GM23338 (cell line): ENCODE results near the gene TLR7. TPM values are rescaled to one million over a fixed set of nuclear protein-coding genes. Genes with fewer than 3 reads are reported as not detected.

Experiments used
- ATAC-seq: fragments of 200-7000 bp; cut with Tn5 transposase; 3 replicates; pipeline ENCODE4 v1.9.1; 2020
- DNase-seq: peaks from one replicate; pipeline ENCODE4 v3.0.0-alpha.2; 2015; ENCODE audit warnings: low spot score
- H2AFZ ChIP-seq: fragments of 200-600 bp; sonication (generic); 2 replicates; pipeline ENCODE4 v1.8.0; 2016; ENCODE audit warnings: antibody characterized with exemption, mild to moderate bottlenecking, moderate library complexity
- H3F3A ChIP-seq: fragments of 200-600 bp; sonication (generic); replicated peaks from 2 replicates; pipeline ENCODE4 v1.8.0; 2017; ENCODE audit warnings: antibody characterized with exemption, mixed run types, low read depth
- H3K27ac ChIP-seq: fragments of 200-600 bp; sonication (generic); 2 replicates; pipeline ENCODE4 v1.6.1; 2016; ENCODE audit warnings: low read depth
- H3K27me3 ChIP-seq: fragments of 200-600 bp; sonication (generic); 2 replicates; pipeline ENCODE4 v1.8.0; 2016; ENCODE audit warnings: mild to moderate bottlenecking, mixed run types, moderate library complexity; ENCODE audit not compliant: insufficient read depth
- H3K36me3 ChIP-seq: fragments of 200-600 bp; sonication (generic); 2 replicates; pipeline ENCODE4 v1.8.0; 2016; ENCODE audit warnings: mild to moderate bottlenecking; ENCODE audit not compliant: insufficient read depth
- H3K4me1 ChIP-seq: fragments of 200-600 bp; sonication (generic); 2 replicates; pipeline ENCODE4 v1.8.0; 2016; ENCODE audit warnings: mild to moderate bottlenecking, moderate library complexity; ENCODE audit not compliant: insufficient read depth
- H3K4me2 ChIP-seq: fragments of 200-600 bp; sonication (generic); 2 replicates; pipeline ENCODE4 v1.7.1; 2017; ENCODE audit warnings: mixed run types
- H3K4me3 ChIP-seq: fragments of 200-600 bp; sonication (generic); 2 replicates; pipeline ENCODE4 v1.6.1; 2016; ENCODE audit warnings: mixed run types
- H3K79me2 ChIP-seq: fragments of 200-600 bp; sonication (generic); replicated peaks from 2 replicates; pipeline ENCODE4 v1.8.0; 2017; ENCODE audit warnings: mild to moderate bottlenecking; ENCODE audit not compliant: insufficient read depth
- H3K9me2 ChIP-seq: fragments of 200-600 bp; sonication (generic); 2 replicates; pipeline ENCODE4 v1.8.0; 2017; ENCODE audit not compliant: insufficient read depth
- H4K20me1 ChIP-seq: fragments of 200-600 bp; sonication (generic); replicated peaks from 2 replicates; pipeline ENCODE4 v1.8.0; 2017; ENCODE audit warnings: mild to moderate bottlenecking; ENCODE audit not compliant: insufficient read depth
- H3K27ac Mint-ChIP-seq: 2 replicates; pipeline ENCODE4 v1.8.0; 2020; ENCODE audit warnings: inconsistent platforms, mild to moderate bottlenecking, moderate library complexity, mixed read lengths
- H3K27me3 Mint-ChIP-seq: 3 replicates; pipeline ENCODE4 v1.8.0; 2022; ENCODE audit warnings: low read depth, mild to moderate bottlenecking, moderate library complexity, mixed read lengths, inconsistent platforms; ENCODE audit not compliant: insufficient read depth, poor library complexity
- H3K36me3 Mint-ChIP-seq: 3 replicates; pipeline ENCODE4 v1.8.0; 2021; ENCODE audit warnings: low read depth, mild to moderate bottlenecking, inconsistent platforms, moderate library complexity, mixed read lengths
- H3K4me1 Mint-ChIP-seq: 3 replicates; pipeline ENCODE4 v1.8.0; 2020; ENCODE audit warnings: mild to moderate bottlenecking, inconsistent platforms, mixed read lengths
- H3K4me3 Mint-ChIP-seq: 3 replicates; pipeline ENCODE4 v1.8.0; 2021; ENCODE audit warnings: moderate library complexity, mild to moderate bottlenecking, inconsistent platforms, mixed read lengths
- H3K9me3 Mint-ChIP-seq: 3 replicates; pipeline ENCODE4 v1.8.0; 2020; ENCODE audit warnings: moderate library complexity, mild to moderate bottlenecking, inconsistent platforms, mixed read lengths
- CREB1 ChIP-seq: fragments of 250-450 bp; sonication (Bioruptor Pico); IDR thresholded peaks from 2 replicates; pipeline ENCODE4 v1.5.0; 2020; ENCODE audit warnings: low read depth, mild to moderate bottlenecking, moderate library complexity
- JUNB ChIP-seq: IDR thresholded peaks from one replicate; pipeline ENCODE4 v1.6.1; 2016; ENCODE audit warnings: antibody characterized with exemption; ENCODE audit not compliant: unreplicated experiment
- REST ChIP-seq: IDR thresholded peaks from one replicate; pipeline ENCODE4 v1.6.1; 2018; ENCODE audit warnings: antibody characterized with exemption; ENCODE audit not compliant: unreplicated experiment
- STAT1 ChIP-seq: IDR thresholded peaks from one replicate; pipeline ENCODE4 v1.6.1; 2016; ENCODE audit warnings: antibody characterized with exemption; ENCODE audit not compliant: unreplicated experiment
- ZNF114 ChIP-seq: fragments of 250-450 bp; sonication (Bioruptor Pico); IDR thresholded peaks from 2 replicates; pipeline ENCODE4 v1.5.0; 2020; ENCODE audit warnings: mild to moderate bottlenecking, moderate library complexity
- ZNF331 ChIP-seq: fragments of 250-450 bp; sonication (Bioruptor Pico); IDR thresholded peaks from 2 replicates; pipeline ENCODE4 v1.5.0; 2020; ENCODE audit warnings: low read depth, mild to moderate bottlenecking, moderate library complexity
- ZNF462 ChIP-seq: fragments of 250-450 bp; sonication (Bioruptor Pico); IDR thresholded peaks from 2 replicates; pipeline ENCODE4 v1.5.0; 2020; ENCODE audit warnings: mild to moderate bottlenecking, moderate library complexity
- polyA plus RNA-seq: library from polyadenylated mRNA; unstranded; fragments of >200 nt; fragmentation: Nextera tagmentation; extraction: Ambion mirVana; gene quantifications from 2 replicates; pipeline ENCODE4 v1.2.1, GENCODE V29; 2016
- total RNA-seq: library from RNA; depleted of rRNA; stranded (reverse); fragments of >200 nt; shearing (Covaris generic); gene quantifications from 2 replicates; pipeline ENCODE4 v1.2.3, GENCODE V29; 2014

TLR7 gene
- total and polyA plus RNA-seq, 2 experiments from 2014 or later: not detected

GRCh38 chrX:12887767-12888166, 20.9 kb downstream of the TLR7 start:
- no peaks in the 10 kb centered on the region for H3K9me2 ChIP-seq
- no peaks in the 10 kb centered on the region for H3K9me3 Mint-ChIP-seq
- H3K36me3 Mint-ChIP-seq: no peaks in the 10 kb centered on the region

More at GRCh38 chrX:12887767-12888166, 20.9 kb downstream of the TLR7 start:
- no peak overlapping the region for H3K4me3 ChIP-seq
- H3K79me2 ChIP-seq: no peaks in the 10 kb centered on the region
- H3K27me3 ChIP-seq: no peaks in the 10 kb centered on the region
- H3K36me3 ChIP-seq: no peaks in the 10 kb centered on the region
- no peaks in the 10 kb centered on the region for H3K4me1 ChIP-seq
- TF ChIP-seq ZNF462 (CRISPR knock-in tag): no peak
- TF ChIP-seq JUNB: no peak
- no peak for TF ChIP-seq ZNF114 (CRISPR knock-in tag)
- no peak for TF ChIP-seq STAT1
- TF ChIP-seq REST: no peak
- no peak for TF ChIP-seq CREB1 (CRISPR knock-in tag)
- TF ChIP-seq ZNF331 (CRISPR knock-in tag): no peak
- no peak for ATAC-seq
- Mint-ChIP-seq H3K4me1 (no peaks in the 10 kb centered on the region), H3K4me3 (no peak overlapping the region), H3K27me3 (no peaks in the 10 kb centered on the region), H3K27ac (no peak overlapping the region)
- H4K20me1 ChIP-seq: no peaks in the 10 kb centered on the region
- H2AFZ ChIP-seq: no peak overlapping the region
- no peaks in the 10 kb centered on the region for H3F3A ChIP-seq
- DNase-seq: no peak
- no peak overlapping the region for H3K4me2 ChIP-seq
- H3K27ac ChIP-seq: no peak overlapping the region
